HG03066 (cell line): ENCODE measurements around the gene DMBT1.

ENCODE experiments used
- ATAC-seq: cut with Tn5 transposase; IDR thresholded peaks from one replicate; pipeline ENCODE4 v1.9.1; 2021; ENCODE audit warnings: low read depth; ENCODE audit not compliant: unreplicated experiment

Gene DMBT1

DNA sequence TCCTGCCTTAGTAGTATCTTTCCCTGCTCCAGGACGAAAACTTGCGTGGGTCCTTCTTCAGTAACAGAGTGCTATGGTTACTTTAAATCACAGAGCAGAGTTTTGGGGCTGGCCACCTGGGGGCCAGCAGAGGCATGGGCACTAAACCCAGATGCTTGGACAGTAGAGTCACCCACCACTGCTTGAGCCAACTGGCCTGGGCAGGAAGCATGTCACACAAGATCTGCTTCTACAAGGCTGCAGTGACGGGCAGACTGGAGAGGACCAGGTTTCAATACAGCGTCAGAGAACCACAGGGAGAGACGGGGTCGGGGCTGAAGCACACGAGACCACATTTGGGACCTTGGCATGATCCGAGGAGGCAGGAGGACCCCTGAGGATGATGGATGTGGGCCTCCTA is 14.3 kb upstream of the DMBT1 start:
- no peak for ATAC-seq

DNA sequence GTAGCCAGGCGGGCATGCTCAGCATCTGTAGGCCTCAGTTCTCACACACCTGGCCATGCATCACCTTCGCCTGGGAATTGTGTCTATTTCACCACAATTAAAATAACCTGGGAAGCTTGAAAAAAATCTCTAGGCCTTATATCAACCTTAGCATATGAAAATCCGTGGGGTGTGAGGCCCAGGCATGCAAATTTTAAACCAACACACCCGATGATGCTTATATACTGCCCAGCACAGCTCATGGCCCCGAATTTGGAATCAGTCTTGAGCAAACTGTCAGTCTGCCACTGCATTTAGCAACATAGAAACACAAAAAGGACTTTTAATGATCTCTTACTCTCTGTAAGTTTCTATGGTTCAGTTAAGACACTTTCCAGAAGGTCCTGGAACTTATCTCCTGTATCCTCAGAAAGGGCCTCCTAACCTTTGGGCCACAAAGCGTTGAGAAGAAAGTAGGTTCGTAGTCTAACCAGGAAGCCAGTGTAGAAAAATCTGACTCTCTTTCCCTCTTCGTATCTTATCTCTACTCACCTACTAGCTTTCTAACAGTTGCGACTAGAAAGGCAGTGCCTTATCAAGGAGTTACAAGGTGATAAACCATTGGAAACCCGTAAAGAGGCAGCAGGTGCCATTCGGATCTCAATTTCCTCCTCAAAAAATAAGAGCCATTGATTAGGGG is 12.0 kb upstream of the DMBT1 start:
- no peak for ATAC-seq

DNA sequence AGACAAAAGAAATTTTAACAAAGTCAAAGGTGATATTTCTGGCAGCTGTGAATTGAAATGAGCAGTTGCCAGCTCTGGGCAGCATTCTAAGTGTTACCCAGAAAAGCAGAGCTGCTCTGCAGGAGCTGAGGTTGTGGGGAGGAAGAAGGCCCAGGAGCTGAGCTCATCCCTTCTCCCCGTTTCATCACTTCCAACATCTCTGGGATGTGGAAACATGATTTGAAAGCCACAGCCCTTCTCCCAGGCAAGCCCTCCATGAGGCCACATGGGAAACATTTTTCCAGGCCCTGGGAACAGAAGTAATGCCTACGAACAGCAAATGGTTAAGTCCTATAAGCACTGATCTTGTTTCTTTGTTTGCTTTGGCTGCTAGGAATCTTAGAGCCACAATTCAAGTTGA is 10.9 kb upstream of the DMBT1 start:
- no peak for ATAC-seq

DNA sequence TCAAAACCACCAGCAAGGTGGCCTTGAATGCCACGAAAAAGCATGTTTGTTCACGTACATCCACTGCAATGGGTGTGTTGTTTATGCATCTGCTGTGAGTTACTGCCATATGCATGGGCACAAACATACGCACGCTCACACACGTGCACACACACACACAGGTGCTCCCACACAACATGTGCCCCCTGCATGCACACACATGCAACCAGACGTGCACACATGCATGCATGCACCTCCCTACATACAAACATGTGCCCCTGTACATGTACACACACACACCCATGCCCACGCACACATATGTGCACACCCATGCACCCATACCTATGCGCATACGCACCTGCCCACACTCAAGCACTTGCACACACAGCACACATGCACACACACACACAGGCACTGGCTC is 10.1 kb upstream of the DMBT1 start:
- ATAC-seq = no peak

DNA sequence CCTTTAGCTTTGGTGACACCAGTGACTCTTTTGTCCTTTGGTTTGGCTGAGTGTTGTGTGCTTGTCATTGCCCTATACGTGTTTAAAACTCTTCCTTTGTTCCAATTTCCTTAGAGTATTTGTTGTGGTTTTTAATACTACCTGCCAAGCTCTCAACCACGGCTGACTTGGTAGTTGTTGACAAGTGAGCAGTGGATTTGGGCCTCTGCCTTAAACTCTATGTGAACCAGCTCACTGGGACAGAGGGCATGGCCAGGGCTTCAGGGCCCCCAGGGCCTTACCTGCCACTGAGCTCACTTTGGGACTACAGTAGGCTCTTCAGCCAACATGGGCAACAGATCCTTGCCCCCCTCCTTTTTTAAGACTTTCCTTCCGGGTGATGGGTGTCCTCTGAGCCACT is 9.6 kb upstream of the DMBT1 start:
- no peak for ATAC-seq

DNA sequence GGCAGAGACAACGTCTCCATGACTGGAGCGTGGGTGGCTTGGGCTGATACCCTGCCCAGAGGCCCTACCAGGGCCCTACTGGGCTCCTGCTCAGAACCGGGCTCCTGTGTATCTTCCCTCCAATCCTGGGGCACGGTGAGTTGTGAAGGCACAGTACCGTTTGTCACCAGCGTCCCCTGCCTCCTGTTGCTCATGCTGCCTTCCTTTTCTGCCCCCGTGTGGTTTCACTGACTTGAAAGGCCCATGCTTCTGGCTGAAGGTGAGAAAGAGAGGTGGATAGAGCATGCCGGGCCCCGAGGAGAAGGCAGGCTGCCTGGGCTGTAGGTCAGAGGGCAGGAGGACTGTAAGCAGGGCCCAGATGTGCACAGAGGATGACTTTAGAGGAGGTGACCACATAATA is 9.1 kb upstream of the DMBT1 start:
- no peak for ATAC-seq

DNA sequence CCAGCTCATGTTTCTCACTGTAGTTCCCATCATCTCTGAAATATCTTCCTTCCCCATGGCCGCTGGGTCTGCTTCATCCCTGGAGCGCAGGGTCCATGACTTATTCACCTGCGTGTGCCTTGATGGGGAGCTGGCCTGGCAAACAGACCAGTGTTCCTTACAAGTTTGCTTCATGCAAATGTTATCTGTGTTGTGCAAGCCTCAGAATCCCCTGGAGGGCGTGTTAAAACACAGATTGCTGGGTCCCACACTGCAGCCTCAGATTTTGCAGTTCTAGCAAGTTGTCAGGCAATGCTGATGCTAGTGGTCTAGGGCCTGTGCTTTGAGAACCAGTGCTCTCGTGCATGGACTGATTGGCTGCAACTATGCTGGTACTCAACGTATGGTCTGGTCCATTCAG is 7.2 kb upstream of the DMBT1 start:
- no peak for ATAC-seq

DNA sequence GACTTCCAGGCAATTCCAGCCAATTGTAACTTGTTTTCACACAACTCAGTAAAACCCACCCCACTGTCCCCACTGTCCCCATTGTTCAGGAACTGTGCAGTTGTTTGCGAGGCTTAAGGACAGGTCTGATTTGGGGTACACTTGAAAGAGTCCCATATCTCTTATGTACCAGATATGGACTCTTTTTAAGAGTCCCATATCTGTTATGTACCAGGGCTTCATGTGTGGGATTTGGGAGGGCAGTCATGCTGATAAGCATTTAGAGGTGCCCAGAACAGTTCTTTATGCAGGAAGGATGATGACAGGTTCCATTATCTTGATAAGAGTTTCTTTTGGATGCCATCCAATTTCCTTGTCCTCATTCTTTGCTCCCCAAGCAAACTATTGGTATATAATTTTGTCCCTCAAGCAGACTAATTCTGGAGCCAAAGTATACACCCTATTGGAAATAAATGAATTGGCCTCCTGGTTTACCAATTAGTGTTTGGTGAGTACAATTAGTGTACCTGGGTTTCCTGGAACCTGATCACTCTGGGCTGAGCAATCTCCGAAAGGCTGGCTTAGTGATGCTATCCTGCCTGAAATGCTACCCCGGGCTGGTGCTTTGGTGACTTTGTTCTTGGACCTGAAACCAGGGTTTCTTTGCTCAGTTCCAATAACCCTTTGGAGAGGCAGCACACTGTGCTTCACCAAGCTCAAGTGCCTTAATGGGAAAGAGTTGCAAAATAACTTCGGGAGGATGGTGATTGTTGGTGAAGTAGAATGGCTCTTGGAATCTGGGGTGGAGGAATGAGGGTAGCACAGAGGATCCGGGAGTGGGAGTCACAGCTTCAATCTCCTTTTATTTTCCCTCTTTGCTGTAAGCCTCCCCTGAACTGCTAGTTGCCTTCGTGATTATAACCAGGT is 6.2 kb upstream of the DMBT1 start:
- no peak for ATAC-seq

DNA sequence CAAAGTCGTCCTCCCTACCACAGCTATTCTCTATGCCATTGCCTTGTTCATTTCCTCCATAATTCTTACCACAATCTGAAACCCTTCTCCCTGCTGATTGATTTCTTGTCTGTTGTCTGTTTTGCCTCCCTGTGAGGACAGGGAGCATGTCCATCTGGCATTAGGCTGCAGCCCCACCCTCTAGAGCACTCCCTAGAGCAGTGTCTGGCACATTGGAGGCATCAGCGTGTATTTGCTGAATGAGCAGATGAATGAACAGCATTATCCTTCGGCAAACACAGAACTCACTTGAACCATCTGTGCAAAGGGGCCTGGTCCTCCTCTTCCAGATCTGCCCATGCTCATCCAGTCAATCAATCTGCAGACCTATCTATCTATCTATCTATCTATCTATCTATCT is 5.1 kb upstream of the DMBT1 start:
- ATAC-seq = no peak

DNA sequence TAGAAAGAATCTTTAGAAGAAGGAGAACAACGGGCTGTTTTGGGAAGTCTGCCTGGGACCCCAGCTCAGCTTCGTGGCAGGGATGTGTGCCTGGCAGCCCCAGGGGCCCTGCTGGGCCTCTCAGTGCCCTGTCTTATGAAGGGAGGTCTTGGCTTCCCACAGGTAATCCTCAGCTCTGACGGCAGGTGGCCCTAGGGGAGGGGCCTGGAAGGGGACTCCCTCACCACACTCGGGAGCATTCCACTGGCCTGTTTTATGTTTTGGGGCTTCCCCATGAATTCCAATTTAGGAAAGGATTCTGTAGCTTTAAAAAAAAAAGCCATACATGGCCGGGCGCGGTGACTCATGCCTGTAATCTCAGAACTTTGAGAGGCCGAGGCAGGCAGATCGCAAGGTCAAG is 3.0 kb upstream of the DMBT1 start:
- no peak for ATAC-seq

DNA sequence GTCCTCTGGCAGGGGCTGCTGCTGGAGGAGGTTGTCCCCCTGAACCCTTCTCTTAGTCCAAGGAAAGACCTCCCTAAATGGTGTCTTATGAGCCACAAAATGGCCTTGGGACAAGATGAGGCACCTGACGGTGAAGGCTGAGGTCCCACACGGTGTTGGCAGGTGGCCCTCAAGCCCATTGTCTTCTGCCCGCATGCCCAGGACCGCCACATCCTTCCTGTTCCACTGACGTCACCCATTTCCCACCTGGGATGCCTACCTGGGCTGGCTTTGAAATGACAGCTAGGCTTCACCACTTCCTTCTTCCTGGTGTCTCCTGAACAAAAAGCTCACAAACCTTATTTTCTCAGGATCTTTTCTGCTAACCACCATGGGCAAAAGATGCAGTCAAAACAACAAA is 2.1 kb upstream of the DMBT1 start:
- no peak for ATAC-seq

DNA sequence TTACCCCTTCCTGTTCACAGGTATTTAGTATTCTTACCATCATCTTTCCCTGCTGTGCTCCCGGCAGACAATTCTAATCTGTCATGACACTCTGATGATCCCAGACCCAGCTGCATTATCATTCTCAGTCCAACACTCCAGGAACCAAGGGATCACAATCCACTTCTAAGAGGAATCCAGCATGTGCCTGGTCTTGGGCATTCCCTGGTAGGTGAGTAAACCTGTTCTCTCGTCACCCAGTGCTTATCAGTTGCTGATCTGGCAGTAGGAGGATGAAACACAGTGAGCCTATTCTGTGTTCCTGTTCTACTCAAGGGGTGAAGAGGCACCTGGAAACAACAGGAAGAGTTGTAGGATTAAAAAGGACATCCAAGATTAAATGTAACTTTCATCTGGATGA is 1.3 kb upstream of the DMBT1 start:
- ATAC-seq = no peak

DNA sequence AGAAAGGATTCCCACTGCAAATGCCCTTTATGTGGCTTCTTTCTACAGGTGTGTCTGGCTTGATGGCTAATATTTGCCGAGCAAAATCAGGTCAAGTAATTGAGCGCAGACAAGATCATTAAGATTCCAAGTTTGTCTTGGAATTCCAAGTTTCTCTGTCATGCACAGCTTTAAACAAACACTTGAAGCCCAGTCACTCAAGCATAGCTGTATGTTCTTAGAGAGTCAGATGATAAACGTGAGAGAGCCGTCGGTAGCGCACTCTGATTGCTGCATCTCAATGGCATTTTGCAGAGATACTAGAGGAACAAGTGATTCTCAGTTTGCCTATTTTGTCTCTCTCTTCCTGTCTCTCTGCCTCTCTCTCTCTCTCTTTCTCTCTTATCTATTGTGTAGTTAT is 658 bp downstream of the DMBT1 start:
- no peak for ATAC-seq

DNA sequence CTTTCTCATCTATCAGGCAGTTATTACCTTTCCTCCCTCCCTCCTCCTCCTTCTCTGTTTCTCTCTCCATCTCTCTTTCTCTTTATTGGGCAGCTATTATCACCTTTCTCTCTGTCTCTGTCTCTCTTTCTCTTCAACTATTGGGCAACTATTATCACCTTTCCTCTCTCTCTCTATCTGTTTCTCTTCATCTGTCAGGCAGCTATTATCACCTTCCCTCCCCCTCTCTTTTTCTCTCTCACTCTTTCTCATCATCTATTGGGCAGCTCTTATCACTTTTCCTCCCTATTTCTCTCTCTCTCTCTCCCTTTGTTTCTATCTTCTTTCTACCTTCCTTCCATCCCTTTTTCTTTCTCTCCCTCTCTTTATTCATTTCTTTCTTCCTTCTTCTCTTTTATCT is 1.2 kb downstream of the DMBT1 start:
- no peak for ATAC-seq

DNA sequence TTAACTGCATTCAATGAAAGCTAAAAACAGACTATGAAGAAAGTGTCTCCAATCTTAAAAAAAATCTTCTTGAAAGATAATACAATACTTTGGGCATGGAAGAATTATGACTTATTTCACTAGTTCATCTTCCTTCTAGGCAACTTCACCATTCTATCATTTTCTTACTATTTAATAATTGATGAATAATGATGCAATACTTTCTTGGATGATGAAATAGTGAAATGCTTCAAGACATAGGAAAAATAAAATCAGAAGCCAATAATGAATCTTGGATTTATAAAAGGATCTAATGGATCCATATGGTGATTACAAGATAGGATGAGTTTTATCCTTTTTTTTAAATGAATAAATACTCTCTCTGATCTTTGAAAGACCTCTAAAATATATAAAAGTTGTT is 4.4 kb downstream of the DMBT1 start:
- no peak for ATAC-seq

DNA sequence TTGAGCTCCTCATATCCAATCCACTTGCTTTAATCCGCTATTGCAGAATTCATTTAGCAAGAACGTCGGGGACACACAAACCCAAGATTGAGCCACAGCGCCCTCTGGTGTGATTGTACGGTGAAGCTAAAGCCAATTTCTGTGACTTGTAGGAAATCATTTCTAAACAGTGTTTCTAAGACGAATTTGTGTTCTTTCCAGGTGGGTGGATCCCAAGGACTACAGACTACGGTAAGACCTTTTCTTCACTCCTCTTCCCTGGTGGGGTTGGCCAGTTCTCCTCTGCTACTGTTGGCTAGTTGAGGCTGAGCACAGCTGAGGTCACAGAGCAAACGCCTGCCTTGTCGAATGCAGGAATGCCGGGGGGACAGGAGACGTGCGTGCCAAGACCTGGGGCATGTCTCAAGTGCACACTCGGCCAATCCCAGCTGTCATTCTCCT is 5.2 kb downstream of the DMBT1 start:
- no peak for ATAC-seq

DNA sequence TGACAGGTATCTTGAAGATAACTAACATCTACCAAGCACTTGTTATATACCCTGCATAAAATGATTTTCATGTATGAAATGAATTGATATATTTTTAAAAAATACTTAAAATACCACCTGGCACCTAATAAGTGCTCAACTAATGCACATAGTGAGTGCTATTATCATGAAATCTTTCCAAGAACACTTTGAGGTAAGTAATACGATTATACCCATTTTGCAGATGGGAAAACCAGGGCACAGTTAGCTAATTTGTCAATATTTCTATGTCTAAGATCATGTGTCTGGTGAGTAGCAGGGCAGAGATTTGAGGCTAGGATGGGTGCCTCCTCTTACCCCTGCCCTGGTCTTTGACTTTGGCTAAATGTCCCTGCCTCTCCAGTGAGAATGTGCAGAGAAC is 6.1 kb downstream of the DMBT1 start:
- ATAC-seq = no peak

DNA sequence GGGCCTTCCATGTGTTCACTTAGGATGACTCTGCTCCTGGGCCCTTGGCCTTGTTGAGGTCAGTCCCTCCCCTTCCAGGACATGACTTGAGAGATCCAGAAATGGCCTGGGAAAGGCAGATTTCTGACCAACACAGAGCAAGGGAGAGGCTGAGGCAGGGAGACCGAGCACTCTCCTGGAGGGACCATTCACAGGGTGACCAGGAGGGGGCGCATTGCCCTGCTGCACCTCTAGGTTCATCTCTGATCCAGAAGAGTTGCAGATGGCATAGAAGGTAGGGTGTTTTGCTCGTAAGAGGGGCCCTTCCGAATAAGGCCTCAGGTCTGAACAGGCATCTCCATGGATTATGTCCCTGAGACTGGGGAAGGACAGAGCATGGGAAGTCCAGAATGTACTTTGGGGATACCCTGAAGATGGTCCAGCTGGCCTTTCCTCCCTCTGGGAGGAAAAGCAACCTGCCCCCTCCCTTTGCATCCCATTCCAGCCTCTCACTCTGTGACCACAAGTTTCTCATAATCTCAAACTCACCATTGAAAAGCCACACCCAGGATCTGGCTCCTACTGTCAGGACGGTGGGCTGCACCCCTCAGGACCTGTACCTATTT is 6.6 kb downstream of the DMBT1 start:
- ATAC-seq = no peak

DNA sequence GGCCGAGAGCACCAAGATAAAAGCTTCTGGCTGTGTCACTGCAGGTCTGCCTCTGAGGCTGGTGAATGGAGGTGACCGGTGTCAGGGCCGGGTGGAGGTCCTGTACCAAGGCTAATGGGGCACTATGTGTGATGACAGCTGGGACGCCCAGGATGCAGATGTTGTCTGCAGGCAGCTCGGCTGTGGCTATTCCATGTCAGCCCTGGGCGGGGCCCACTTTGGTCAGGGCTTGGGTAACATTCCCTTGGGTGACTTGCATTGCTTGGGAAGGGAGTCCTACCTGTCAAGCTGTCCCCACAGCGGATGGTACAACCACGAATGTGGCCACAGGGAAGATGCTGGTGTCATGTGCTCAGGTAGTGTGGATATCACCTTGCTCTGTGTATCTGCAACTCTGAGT is 8.0 kb downstream of the DMBT1 start:
- no peak for ATAC-seq

DNA sequence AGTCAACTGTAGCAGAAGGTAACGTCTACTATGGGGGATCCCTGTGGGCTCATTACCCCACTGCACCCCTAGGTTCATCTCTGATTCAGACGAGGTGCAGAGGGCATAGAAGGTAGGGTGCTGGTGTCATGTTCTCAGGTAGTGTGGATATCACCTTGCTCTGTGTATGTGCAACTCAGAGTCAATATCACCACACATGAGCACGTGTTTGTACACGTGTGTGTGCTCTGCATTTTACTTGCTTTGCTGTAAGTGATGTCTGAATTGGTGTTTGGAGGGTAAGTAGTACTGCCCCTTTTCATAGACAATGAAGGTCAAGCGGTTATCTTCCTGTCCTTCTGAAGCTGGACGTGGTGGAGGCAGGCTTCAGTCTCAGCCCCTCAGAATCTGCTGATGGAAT is 10.4 kb downstream of the DMBT1 start:
- no peak for ATAC-seq

DNA sequence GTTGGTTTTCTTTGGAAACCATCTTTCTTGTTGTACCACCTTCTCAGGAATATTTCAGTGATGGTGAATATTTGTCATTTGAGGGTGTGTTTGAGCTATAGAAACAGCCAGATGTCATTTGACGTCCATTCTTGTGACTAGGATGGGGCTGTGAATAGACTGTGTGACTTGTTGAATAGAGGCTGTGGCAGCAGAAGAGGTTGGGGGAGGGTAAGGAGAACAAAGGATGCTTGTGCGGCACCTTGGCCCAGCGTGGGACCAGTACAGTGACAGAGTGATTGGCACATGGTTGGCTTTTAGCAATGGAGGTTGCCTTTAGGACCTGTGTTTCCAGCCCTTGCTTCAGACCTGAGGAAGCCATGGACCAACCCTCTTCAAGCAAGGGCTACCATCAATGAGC is 11.3 kb downstream of the DMBT1 start:
- ATAC-seq = no peak

DNA sequence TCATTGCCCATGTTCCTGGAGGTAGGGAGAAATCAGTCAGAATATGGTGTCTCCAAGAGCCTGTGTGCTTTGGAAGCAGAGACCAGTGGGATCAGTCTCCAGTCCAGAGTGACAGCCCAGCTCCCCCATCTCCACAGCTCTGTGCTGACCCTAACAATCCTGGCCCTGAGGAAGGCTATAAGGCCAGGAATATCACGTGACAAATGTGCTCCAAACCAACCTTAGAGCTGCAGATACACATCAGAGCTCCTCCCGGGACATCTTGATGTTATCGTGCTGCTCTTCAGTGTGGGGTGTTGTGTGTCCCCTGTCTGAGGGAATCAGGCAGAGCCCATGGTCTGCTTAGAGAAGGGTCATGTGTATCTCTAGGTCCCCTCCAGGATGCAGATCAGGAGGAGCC is 15.2 kb downstream of the DMBT1 start:
- no peak for ATAC-seq
